AG04450 (cell line): Measurements from ENCODE around the gene BCL7A. TPM values are rescaled to one million over a fixed set of nuclear protein-coding genes. Genes with fewer than 3 reads are reported as not detected.
A peak's percentile ranks its signal among the peaks of the same experiment; 100 is the strongest.

Experiments
- CTCF ChIA-PET: fragments of 300-600, 350-600 bp; formaldehyde crosslinking; extraction: SDS; loops from one replicate; lab custom pipeline; 2022; ENCODE audit warnings: antibody characterized with exemption, inconsistent platforms; lab: Charles Lee
- POLR2A ChIA-PET: fragments of 350-600 bp; formaldehyde crosslinking; extraction: SDS; loops from one replicate; lab custom pipeline; 2021; ENCODE audit warnings: antibody characterized with exemption, inconsistent platforms; lab: Yijun Ruan, JAX
- DNase-seq: peaks from one replicate; pipeline ENCODE4 v3.0.0-alpha.2; 2011; ENCODE audit warnings: low read depth, low spot score
- H3K27ac ChIP-seq: one replicate; pipeline ENCODE4 v1.5.1; 2012; ENCODE audit warnings: low read depth, low read length, control low read depth
- H3K27me3 ChIP-seq: one replicate; pipeline ENCODE4 v1.6.0; 2012; ENCODE audit warnings: low read length; ENCODE audit not compliant: control insufficient read depth, insufficient read depth
- H3K4me3 ChIP-seq: 2 replicates; pipeline ENCODE4 v1.5.1; 2011; ENCODE audit warnings: mild to moderate bottlenecking, low read depth, low read length, control low read depth
- H3K9me3 ChIP-seq: 2 replicates; pipeline ENCODE4 v1.5.1; 2012; ENCODE audit warnings: low read length; ENCODE audit not compliant: control insufficient read depth, insufficient read depth
- CTCF ChIP-seq: IDR thresholded peaks from 2 replicates; pipeline ENCODE4 v1.5.1; 2011; ENCODE audit warnings: low read depth, low read length, control low read depth, inconsistent platforms
- polyA plus RNA-seq: library from polyadenylated mRNA; depleted of rRNA; stranded (reverse); fragments of >200 nt; gene quantifications from 2 replicates; pipeline ENCODE4 v1.2.3, GENCODE V29; 2011

Gene BCL7A
- polyA plus RNA-seq, 1 experiment = 4.4 TPM

DNA sequence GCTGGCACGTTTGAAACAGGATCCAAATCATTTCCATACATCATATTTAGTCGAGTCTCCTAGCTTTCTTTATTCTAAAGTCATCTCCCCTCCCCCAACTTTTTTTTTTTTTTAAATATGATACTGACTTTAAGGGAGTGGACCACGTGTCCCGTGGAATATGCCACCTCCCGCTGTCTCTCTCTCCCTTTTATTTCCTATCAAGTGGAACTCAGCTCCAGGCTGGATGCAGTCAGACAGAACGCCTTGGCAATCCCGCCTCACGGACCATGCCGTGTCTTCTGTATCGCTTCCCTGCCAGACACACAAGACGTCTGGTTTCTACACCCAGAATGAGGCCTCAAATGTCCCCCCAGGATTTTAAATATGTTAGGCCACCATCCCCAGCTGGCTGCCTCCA lies 21.2 kb downstream of the BCL7A start:
- POLR2A ChIA-PET = interaction anchor here (0.6 kb wide), 1 partner anchor 17 kb away, joined by 3 read pairs; no protein-coding TSS in a partner anchor
- CTCF ChIA-PET = interaction anchor here (1.0 kb wide), 1 partner anchor 12 kb away, joined by 3 read pairs; no protein-coding TSS in a partner anchor
- no peaks in the 10 kb centered on the region for H3K27me3 ChIP-seq
- H3K9me3 ChIP-seq = peaks cover 4% of the 10 kb centered on the region; the same call in 1 of the 2 replicates
- no peak for TF ChIP-seq CTCF
- DNase-seq = no peak
- H3K4me3 ChIP-seq = no peak overlapping the region
- H3K27ac ChIP-seq = no peak overlapping the region

- no peak overlapping the region for H3K27ac ChIP-seq
- H3K27me3 ChIP-seq = no peaks in the 10 kb centered on the region
- no peak overlapping the region for H3K4me3 ChIP-seq
- H3K9me3 ChIP-seq = peaks cover 4% of the 10 kb centered on the region; the same call in 1 of the 2 replicates
- TF ChIP-seq CTCF = no peak
- DNase-seq = no peak
- POLR2A ChIA-PET = no interaction called here
- CTCF ChIA-PET = interaction anchor here (1.0 kb wide), 1 partner anchor 11 kb away, joined by 3 read pairs; no protein-coding TSS in a partner anchor
Observed at GRCh38 chr12:122043476-122043875, 21.8 kb downstream of the BCL7A start.

- peaks cover 4% of the 10 kb centered on the region; the same call in 1 of the 2 replicates for H3K9me3 ChIP-seq
- no peaks in the 10 kb centered on the region for H3K27me3 ChIP-seq
- CTCF ChIA-PET = no interaction called here
- H3K4me3 ChIP-seq = no peak overlapping the region
- no peak for TF ChIP-seq CTCF
- no peak overlapping the region for H3K27ac ChIP-seq
- DNase-seq = no peak
- POLR2A ChIA-PET = no interaction called here
Observed at GRCh38 chr12:122045262-122045661, 23.6 kb downstream of the BCL7A start.

DNA sequence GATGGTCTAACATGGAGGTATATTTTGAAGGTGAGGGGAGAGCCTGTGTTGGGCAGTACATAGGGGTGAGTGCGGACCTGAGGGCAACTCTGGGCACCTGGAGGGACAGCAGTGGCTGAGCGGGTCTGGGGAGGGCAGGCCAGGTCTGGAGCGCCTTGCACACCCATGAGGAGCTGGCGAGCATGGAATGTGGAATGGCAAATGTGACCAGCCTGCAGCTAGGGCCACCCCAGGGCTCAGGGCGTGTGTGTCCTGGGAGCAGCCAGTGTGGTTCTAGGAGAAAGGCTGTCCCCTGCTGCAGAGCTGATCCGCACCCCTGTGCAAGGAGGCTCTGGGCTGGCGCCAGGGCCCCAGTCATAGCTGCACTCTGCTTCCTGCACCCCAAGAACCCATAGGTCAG lies 24.5 kb downstream of the BCL7A start:
- no peak for TF ChIP-seq CTCF

GRCh38 chr12:122048151-122048550 lies 26.5 kb downstream of the BCL7A start:
- no peak for DNase-seq
- H3K4me3 ChIP-seq = no peak overlapping the region
- H3K27ac ChIP-seq = no peak overlapping the region
- no peak for TF ChIP-seq CTCF
- POLR2A ChIA-PET = no interaction called here
- H3K9me3 ChIP-seq = peaks cover 4% of the 10 kb centered on the region; the same call in 1 of the 2 replicates
- no peaks in the 10 kb centered on the region for H3K27me3 ChIP-seq
- CTCF ChIA-PET = interaction anchor here (1.4 kb wide), 1 partner anchor 75 kb away, joined by 7 read pairs; no protein-coding TSS in a partner anchor

More for the DNA sequence above, 24.5 kb downstream of the BCL7A start:
- Histone ChIP-seq H3K27ac (peak overlapping the region; percentile 21), H3K4me3 (no peak overlapping the region), H3K9me3 (peaks cover 4% of the 10 kb centered on the region; the same call in 1 of the 2 replicates), H3K27me3 (no peaks in the 10 kb centered on the region)
- ChIA-PET POLR2A (no interaction called here), CTCF (interaction anchor here (1.0 kb wide), 1 partner anchor 77 kb away, joined by 3 read pairs; no protein-coding TSS in a partner anchor)
- DNase-seq = no peak
